Ishikawa (cell line): ENCODE measurements around the gene ZNF628.

Source experiments
- CEBPB ChIP-seq: IDR thresholded peaks from 2 replicates; pipeline ENCODE4 v1.6.1; 2012
- CREB1 ChIP-seq: IDR thresholded peaks from 2 replicates; pipeline ENCODE4 v1.6.1; 2012; ENCODE audit warnings: low read depth
- EGR1 ChIP-seq: IDR thresholded peaks from 2 replicates; pipeline ENCODE4 v1.6.1; 2012
- EP300 ChIP-seq: IDR thresholded peaks from 2 replicates; pipeline ENCODE4 v1.6.1; 2012; ENCODE audit warnings: borderline replicate concordance
- FOXM1 ChIP-seq: IDR thresholded peaks from 2 replicates; pipeline ENCODE4 v1.6.1; 2012; ENCODE audit warnings: low read depth, borderline replicate concordance
- NFIC ChIP-seq: IDR thresholded peaks from 2 replicates; pipeline ENCODE4 v1.6.1; 2012
- RAD21 ChIP-seq: IDR thresholded peaks from 2 replicates; pipeline ENCODE4 v1.6.1; 2012; ENCODE audit warnings: low read depth
- TAF1 ChIP-seq: IDR thresholded peaks from 2 replicates; pipeline ENCODE4 v1.6.1; 2012; ENCODE audit warnings: low read depth, mild to moderate bottlenecking
- TCF12 ChIP-seq: IDR thresholded peaks from 2 replicates; pipeline ENCODE4 v1.6.1; 2012; ENCODE audit warnings: low read depth
- TEAD4 ChIP-seq: IDR thresholded peaks from 2 replicates; pipeline ENCODE4 v1.6.1; 2012
- YY1 ChIP-seq: IDR thresholded peaks from 2 replicates; pipeline ENCODE4 v1.6.1; 2012; ENCODE audit warnings: low read depth
- ZBTB7A ChIP-seq: IDR thresholded peaks from 2 replicates; pipeline ENCODE4 v1.6.1; 2012; ENCODE audit warnings: low read depth
- TF ChIP-seq, protein P1 (sequence below): IDR thresholded peaks from 2 replicates; pipeline ENCODE4 v1.6.1; 2012; ENCODE audit warnings: low read depth, mild to moderate bottlenecking
- TF ChIP-seq, protein P2 (sequence below): IDR thresholded peaks from 2 replicates; pipeline ENCODE4 v1.6.1; 2012

DNA sequence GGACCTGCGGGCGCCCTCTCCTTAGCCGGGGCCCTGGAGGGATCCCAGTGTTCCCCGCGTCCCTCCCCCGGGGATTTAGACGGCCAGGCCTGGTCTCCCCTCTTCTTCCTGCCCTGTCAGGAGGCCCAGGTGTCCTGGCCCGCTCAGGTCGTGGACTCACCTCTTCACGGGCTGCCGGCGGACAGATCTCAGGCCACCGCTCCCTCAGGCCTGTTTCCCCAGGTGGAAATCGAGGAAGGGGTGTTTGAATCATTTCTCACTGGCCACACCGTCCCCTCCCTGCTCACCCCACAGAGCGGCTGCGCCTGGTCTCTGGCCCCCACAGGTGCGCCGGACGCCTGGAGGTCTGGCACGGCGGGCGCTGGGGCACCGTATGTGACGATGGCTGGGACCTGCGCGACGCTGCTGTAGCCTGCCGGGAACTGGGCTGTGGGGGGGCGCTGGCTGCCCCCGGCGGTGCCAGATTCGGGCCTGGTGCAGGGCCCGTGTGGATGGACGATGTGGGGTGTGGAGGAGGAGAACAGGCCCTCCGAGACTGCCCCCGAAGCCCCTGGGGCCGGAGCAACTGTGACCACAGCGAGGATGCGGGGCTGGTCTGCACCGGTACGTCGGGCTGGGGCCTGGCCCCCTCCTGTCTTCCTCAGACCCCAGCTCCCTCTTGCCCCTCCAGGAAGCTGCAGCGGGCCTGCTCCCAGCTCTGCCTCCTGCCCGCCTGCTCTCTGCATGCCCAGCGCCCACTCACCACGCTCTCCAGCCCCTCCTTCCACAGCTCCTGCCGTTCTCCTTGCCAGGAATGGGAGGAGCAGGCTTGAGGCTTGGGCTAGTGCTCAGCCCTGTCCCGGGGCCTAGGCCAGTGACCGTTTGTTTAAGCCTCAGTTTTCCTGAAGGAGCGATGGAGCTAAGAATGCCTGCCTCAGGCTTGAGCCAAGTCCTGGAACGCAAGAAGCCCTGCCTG lies 14.3 kb downstream of the ZNF628 start:
- no peak for TF ChIP-seq CEBPB
- TF ChIP-seq RAD21 = no peak
- no peak for TF ChIP-seq YY1
- TF ChIP-seq, protein P1, sequence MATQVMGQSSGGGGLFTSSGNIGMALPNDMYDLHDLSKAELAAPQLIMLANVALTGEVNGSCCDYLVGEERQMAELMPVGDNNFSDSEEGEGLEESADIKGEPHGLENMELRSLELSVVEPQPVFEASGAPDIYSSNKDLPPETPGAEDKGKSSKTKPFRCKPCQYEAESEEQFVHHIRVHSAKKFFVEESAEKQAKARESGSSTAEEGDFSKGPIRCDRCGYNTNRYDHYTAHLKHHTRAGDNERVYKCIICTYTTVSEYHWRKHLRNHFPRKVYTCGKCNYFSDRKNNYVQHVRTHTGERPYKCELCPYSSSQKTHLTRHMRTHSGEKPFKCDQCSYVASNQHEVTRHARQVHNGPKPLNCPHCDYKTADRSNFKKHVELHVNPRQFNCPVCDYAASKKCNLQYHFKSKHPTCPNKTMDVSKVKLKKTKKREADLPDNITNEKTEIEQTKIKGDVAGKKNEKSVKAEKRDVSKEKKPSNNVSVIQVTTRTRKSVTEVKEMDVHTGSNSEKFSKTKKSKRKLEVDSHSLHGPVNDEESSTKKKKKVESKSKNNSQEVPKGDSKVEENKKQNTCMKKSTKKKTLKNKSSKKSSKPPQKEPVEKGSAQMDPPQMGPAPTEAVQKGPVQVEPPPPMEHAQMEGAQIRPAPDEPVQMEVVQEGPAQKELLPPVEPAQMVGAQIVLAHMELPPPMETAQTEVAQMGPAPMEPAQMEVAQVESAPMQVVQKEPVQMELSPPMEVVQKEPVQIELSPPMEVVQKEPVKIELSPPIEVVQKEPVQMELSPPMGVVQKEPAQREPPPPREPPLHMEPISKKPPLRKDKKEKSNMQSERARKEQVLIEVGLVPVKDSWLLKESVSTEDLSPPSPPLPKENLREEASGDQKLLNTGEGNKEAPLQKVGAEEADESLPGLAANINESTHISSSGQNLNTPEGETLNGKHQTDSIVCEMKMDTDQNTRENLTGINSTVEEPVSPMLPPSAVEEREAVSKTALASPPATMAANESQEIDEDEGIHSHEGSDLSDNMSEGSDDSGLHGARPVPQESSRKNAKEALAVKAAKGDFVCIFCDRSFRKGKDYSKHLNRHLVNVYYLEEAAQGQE = no peak
- TF ChIP-seq, protein P2, sequence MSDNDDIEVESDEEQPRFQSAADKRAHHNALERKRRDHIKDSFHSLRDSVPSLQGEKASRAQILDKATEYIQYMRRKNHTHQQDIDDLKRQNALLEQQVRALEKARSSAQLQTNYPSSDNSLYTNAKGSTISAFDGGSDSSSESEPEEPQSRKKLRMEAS = no peak
- no peak for TF ChIP-seq FOXM1
- no peak for TF ChIP-seq NFIC
- TF ChIP-seq TAF1 = no peak
- no peak for TF ChIP-seq TEAD4
- TF ChIP-seq EGR1 = no peak
- TF ChIP-seq EP300 = no peak
- no peak for TF ChIP-seq TCF12
- no peak for TF ChIP-seq CREB1
- TF ChIP-seq ZBTB7A = no peak
